Measurements from ENCODE around the gene IGF1. TPM values are rescaled to one million over a fixed set of nuclear protein-coding genes. Genes with fewer than 3 reads are reported as not detected.

Gene IGF1
- total RNA-seq, 6 donors from 2014 or later = 1.0 to 23.9 (median 5.0) TPM

DNA sequence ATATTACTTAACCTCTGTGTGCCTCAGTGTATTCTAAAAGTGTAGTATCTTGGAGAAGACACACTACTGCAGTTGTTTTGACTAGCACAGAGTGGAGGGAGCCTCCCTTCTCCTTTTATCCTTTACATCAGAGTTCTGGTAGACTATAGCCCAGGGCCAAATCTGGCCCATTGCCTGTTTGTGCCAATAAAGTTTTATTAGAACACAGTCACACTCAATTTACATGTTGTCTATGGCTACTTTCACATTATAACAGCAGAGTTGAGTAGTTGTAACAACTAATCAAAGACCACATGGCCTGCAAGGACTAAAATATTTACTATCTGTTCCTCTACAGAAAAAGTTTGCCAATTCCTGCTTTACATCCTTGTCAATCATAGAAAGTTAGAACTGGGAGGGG, 27.7 kb upstream of the IGF1 start:
- H3K4me3 ChIP-seq = no peak overlapping the region
- H3K27ac ChIP-seq = no peak overlapping the region
- TF ChIP-seq EP300 (IDR thresholded peaks at IDR 0.05) = no peak
- TF ChIP-seq, protein P1, sequence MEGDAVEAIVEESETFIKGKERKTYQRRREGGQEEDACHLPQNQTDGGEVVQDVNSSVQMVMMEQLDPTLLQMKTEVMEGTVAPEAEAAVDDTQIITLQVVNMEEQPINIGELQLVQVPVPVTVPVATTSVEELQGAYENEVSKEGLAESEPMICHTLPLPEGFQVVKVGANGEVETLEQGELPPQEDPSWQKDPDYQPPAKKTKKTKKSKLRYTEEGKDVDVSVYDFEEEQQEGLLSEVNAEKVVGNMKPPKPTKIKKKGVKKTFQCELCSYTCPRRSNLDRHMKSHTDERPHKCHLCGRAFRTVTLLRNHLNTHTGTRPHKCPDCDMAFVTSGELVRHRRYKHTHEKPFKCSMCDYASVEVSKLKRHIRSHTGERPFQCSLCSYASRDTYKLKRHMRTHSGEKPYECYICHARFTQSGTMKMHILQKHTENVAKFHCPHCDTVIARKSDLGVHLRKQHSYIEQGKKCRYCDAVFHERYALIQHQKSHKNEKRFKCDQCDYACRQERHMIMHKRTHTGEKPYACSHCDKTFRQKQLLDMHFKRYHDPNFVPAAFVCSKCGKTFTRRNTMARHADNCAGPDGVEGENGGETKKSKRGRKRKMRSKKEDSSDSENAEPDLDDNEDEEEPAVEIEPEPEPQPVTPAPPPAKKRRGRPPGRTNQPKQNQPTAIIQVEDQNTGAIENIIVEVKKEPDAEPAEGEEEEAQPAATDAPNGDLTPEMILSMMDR (IDR thresholded peaks at IDR 0.05) = no peak
- no peak for TF ChIP-seq POLR2A (IDR thresholded peaks at IDR 0.05)
- no peak for TF ChIP-seq POLR2AphosphoS5 (IDR thresholded peaks at IDR 0.05)

DNA sequence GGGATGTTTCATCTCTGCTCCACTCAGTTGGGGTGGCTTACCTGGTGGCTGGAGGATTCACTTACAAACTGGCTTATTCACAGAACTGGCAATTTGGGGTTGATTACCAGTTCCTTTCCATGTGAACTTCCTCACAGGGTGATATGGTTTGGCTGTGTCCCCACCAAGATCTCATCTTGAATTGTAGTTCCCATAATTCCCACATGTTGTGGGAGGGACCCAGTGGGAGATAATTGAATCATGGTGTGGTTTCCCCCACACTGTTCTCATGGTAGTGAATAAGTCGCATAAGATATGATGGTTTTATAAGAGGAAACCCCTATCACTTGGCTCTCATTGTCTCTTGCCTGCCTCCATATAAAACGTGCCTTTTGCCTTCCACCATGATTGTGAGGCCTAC, 26.9 kb upstream of the IGF1 start:
- 0% methylated on average over 2 of the region's 2 CpGs for WGBS, 2 donors
- no peaks in the 10 kb centered on the region for H3K9me3 ChIP-seq
- no peaks in the 10 kb centered on the region for H3K27me3 ChIP-seq
- no peak overlapping the region for H3K27ac ChIP-seq
- no peak overlapping the region for H3K4me3 ChIP-seq
- H3K4me1 ChIP-seq = peaks cover 0 to 12% (median 0%) of the 10 kb centered on the region in 4 donors
- no peak for TF ChIP-seq EP300 (IDR thresholded peaks at IDR 0.05)
- no peak for TF ChIP-seq POLR2AphosphoS5 (IDR thresholded peaks at IDR 0.05)
- no peak for TF ChIP-seq POLR2A (IDR thresholded peaks at IDR 0.05)
- TF ChIP-seq, protein P1 (IDR thresholded peaks at IDR 0.05) = no peak
- DNase-seq (no peak), ATAC-seq (ENCODE audit: low FRiP score in 2 of 2) (no peak)
- H3K36me3 ChIP-seq = no peaks in the 10 kb centered on the region

More for the DNA sequence above, 27.7 kb upstream of the IGF1 start:
- Histone ChIP-seq H3K9me3 (no peaks in the 10 kb centered on the region), H3K27me3 (no peaks in the 10 kb centered on the region), H3K36me3 (no peaks in the 10 kb centered on the region), H3K4me1 (peaks cover 0 to 5% (median 0%) of the 10 kb centered on the region in 4 donors)
- ATAC-seq (ENCODE audit: low FRiP score in 2 of 2) (no peak), DNase-seq (no peak)

DNA sequence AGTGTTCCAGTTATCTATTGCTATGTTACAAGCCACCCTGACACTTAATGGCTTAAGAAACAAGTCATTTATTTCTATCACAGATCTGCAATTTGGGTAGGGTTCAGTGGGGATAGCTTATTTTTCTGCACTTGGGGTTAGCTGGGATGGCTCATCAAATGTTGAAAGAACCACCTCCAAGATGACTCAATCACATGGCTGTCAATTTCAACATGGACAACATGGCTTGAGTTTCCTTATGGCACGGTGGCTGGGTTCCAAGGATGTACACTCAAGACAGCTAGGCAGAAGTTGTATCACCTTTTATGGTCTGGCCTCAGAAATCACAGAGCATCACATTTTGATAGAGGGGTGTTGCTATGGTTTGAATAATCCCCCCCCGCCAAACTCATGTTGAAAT, 24.5 kb upstream of the IGF1 start:
- ATAC-seq (ENCODE audit: low FRiP score in 2 of 2) = no peak
- no peaks in the 10 kb centered on the region for H3K9me3 ChIP-seq

DNA sequence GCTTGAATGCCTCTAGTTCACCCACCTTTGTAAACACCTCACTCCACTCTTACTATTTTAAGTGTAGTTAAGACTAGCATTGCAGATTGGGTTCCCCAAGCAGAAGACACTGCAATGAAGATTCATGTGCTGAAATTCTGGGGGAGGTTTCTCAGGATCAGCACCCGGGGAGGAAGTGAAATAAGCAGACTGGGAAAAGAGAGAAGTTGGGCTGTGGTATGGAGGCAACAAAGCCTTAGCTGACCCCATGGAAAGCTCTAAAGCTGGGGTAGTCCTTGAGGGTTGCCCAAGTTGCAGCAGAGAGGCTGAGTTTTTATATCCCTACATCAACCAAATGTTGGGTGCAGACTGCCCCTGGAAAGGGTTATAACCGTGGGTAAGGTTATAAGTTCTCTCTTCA, 23.9 kb upstream of the IGF1 start:
- H3K36me3 ChIP-seq = no peaks in the 10 kb centered on the region
- TF ChIP-seq, protein P1 (IDR thresholded peaks at IDR 0.05) = no peak
- no peak for TF ChIP-seq POLR2A (IDR thresholded peaks at IDR 0.05)
- no peak for TF ChIP-seq POLR2AphosphoS5 (IDR thresholded peaks at IDR 0.05)
- TF ChIP-seq EP300 (IDR thresholded peaks at IDR 0.05) = no peak
- WGBS, 2 donors = 69 to 76% methylated on average over 2 of the region's 2 CpGs
- DNase-seq = no peak
- peak in 1 of 2 donors; percentile 82 for ATAC-seq (ENCODE audit: low FRiP score in 2 of 2)
- H3K9me3 ChIP-seq = no peaks in the 10 kb centered on the region
- H3K4me1 ChIP-seq = peaks cover 0 to 12% (median 0%) of the 10 kb centered on the region in 4 donors
- no peaks in the 10 kb centered on the region for H3K27me3 ChIP-seq
- no peak overlapping the region for H3K4me3 ChIP-seq
- H3K27ac ChIP-seq = no peak overlapping the region

More for the DNA sequence above, 24.5 kb upstream of the IGF1 start:
- no peaks in the 10 kb centered on the region for H3K36me3 ChIP-seq
- WGBS, 2 donors = 83 to 89% methylated on average over 2 of the region's 2 CpGs
- no peak for DNase-seq
- no peak overlapping the region for H3K4me3 ChIP-seq
- no peak overlapping the region for H3K27ac ChIP-seq
- TF ChIP-seq POLR2A (IDR thresholded peaks at IDR 0.05) (no peak), EP300 (IDR thresholded peaks at IDR 0.05) (no peak), POLR2AphosphoS5 (IDR thresholded peaks at IDR 0.05) (no peak)
- TF ChIP-seq, protein P1 (IDR thresholded peaks at IDR 0.05) = no peak
- H3K4me1 ChIP-seq = peaks cover 0 to 12% (median 0%) of the 10 kb centered on the region in 4 donors
- no peaks in the 10 kb centered on the region for H3K27me3 ChIP-seq

DNA sequence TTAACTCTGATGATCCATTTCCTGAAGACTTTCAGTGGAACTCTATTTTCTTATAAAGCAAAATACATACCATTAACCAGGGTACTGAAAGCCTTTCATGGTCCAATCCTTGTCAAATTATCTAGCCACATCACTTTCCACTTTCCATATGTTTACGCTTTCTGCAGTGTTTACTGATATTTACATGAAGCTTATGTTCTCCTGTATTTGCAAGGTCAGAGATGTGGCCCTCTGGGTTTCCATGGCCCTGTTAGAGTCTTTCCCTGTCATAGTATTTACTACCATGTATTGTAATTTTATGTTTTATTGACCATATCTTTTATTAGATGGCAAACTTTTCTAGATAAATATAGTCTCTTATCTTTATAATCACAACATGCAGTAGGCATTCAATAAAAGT, 23.5 kb upstream of the IGF1 start:
- WGBS, 2 donors = 0 to 3% methylated on average over 1 of the region's 1 CpG
- H3K27me3 ChIP-seq = no peaks in the 10 kb centered on the region
- no peak overlapping the region for H3K27ac ChIP-seq
- H3K9me3 ChIP-seq = no peaks in the 10 kb centered on the region
- ATAC-seq (ENCODE audit: low FRiP score in 2 of 2) = no peak
- H3K36me3 ChIP-seq = no peaks in the 10 kb centered on the region
- H3K4me3 ChIP-seq = no peak overlapping the region
- no peak for DNase-seq
- peaks cover 0 to 12% (median 0%) of the 10 kb centered on the region in 4 donors for H3K4me1 ChIP-seq
- TF ChIP-seq EP300 (IDR thresholded peaks at IDR 0.05) (no peak), POLR2AphosphoS5 (IDR thresholded peaks at IDR 0.05) (no peak), POLR2A (IDR thresholded peaks at IDR 0.05) (no peak)

Measured in upper lobe of left lung (tissue), 6 donors.